PFSK-1 (cell line): ENCODE measurements around the gene MRTFA.

Experiments used
- FOXP2 ChIP-seq: optimal IDR thresholded peaks from 2 replicates; pipeline ENCODE3; 2011; ENCODE audit warnings: borderline replicate concordance, control low read depth, inconsistent platforms; ENCODE audit not compliant: insufficient read depth; ENCODE audit errors: extremely low read length, extremely low read depth
- POLR2AphosphoS5 ChIP-seq: IDR thresholded peaks from 2 replicates; pipeline ENCODE4 v1.6.1; 2012; ENCODE audit warnings: low read depth, mild to moderate bottlenecking, control low read depth, low read length, moderate library complexity
- REST ChIP-seq, 2 experiments: IDR thresholded peaks; 2 replicates each; pipeline versions ENCODE4 v1.6.1 to v1.8.0; 2011 to 2012; ENCODE audit warnings: low read depth in 2 of 2, low read length in 2 of 2, control low read depth in 1 of 2, inconsistent platforms in 1 of 2, mild to moderate bottlenecking in 1 of 2, moderate library complexity in 1 of 2; ENCODE audit not compliant: insufficient read depth in 1 of 2
- SIN3A ChIP-seq: IDR thresholded peaks from 2 replicates; pipeline ENCODE4 v1.6.1; 2012; ENCODE audit warnings: mild to moderate bottlenecking, low read length, moderate library complexity, borderline replicate concordance; ENCODE audit not compliant: insufficient read depth
- TAF1 ChIP-seq: IDR thresholded peaks from 2 replicates; pipeline ENCODE4 v1.6.1; 2012; ENCODE audit warnings: low read length, control low read depth, borderline replicate concordance; ENCODE audit not compliant: insufficient read depth

The MRTFA gene

GRCh38 chr22:40633036-40633435, 3.5 kb downstream of the MRTFA start:
- no peak for TF ChIP-seq POLR2AphosphoS5
- TF ChIP-seq SIN3A, result no peak
- TF ChIP-seq FOXP2, result no peak
- TF ChIP-seq REST (IDR thresholded peaks at IDR 0.05; ENCODE audit: insufficient read depth in 1 of 2, low read depth in 2 of 2, low read length in 2 of 2), result no peak
- TF ChIP-seq TAF1, result no peak

- TF ChIP-seq SIN3A, result no peak
- TF ChIP-seq TAF1, result no peak
- TF ChIP-seq REST (IDR thresholded peaks at IDR 0.05; ENCODE audit: insufficient read depth in 1 of 2, low read depth in 2 of 2, low read length in 2 of 2), result no peak
These were observed 4.6 kb downstream of the MRTFA start for GRCh38 chr22:40631925-40632324.

- TF ChIP-seq REST (IDR thresholded peaks at IDR 0.05; ENCODE audit: insufficient read depth in 1 of 2, low read depth in 2 of 2, low read length in 2 of 2) (no peak), POLR2AphosphoS5 (no peak), TAF1 (no peak), SIN3A (no peak), FOXP2 (no peak)
These were observed 8.0 kb downstream of the MRTFA start for GRCh38 chr22:40628354-40629042.

- no peak for TF ChIP-seq REST (IDR thresholded peaks at IDR 0.05; ENCODE audit: insufficient read depth in 1 of 2, low read depth in 2 of 2, low read length in 2 of 2)
- no peak for TF ChIP-seq TAF1
- no peak for TF ChIP-seq FOXP2
- TF ChIP-seq SIN3A, result no peak
- no peak for TF ChIP-seq POLR2AphosphoS5
These were observed 8.9 kb downstream of the MRTFA start for GRCh38 chr22:40627612-40628011.

- TF ChIP-seq FOXP2, result no peak
- no peak for TF ChIP-seq REST (IDR thresholded peaks at IDR 0.05; ENCODE audit: insufficient read depth in 1 of 2, low read depth in 2 of 2, low read length in 2 of 2)
- TF ChIP-seq TAF1, result no peak
- TF ChIP-seq SIN3A, result no peak
- TF ChIP-seq POLR2AphosphoS5, result no peak
These were observed 9.7 kb downstream of the MRTFA start for GRCh38 chr22:40626851-40627250.
